Large intestine (tissue), 3 donors: ENCODE measurements around the gene SORCS2. TPM values are rescaled to one million over a fixed set of nuclear protein-coding genes. Genes with fewer than 3 reads are reported as not detected.

ENCODE experiments used
- DNase-seq, 2 donors: peaks; one replicate each; pipeline versions ENCODE4 v3.0.0 to v3.0.0-alpha.2; 2013
- H3K27ac ChIP-seq: one replicate; pipeline ENCODE4 v1.5.1; 2013; ENCODE audit warnings: low read length
- H3K27me3 ChIP-seq: 2 replicates; pipeline ENCODE4 v1.6.1; 2013; ENCODE audit warnings: low read length; ENCODE audit not compliant: control insufficient read depth, insufficient read depth
- H3K36me3 ChIP-seq: 2 replicates; pipeline ENCODE4 v1.6.1; 2013; ENCODE audit warnings: low read length; ENCODE audit not compliant: control insufficient read depth, insufficient read depth
- H3K4me1 ChIP-seq: one replicate; pipeline ENCODE4 v1.6.1; 2013; ENCODE audit warnings: low read length; ENCODE audit not compliant: control insufficient read depth, insufficient read depth
- H3K4me3 ChIP-seq: one replicate; pipeline ENCODE4 v1.5.1; 2013; ENCODE audit warnings: low read length
- H3K9me3 ChIP-seq: one replicate; pipeline ENCODE4 v1.6.1; 2013; ENCODE audit warnings: mild to moderate bottlenecking, low read depth, low read length, moderate library complexity; ENCODE audit not compliant: control insufficient read depth
- WGBS: methylation state at CpG from one replicate; pipeline ENCODE4 v1.1.5; 2013; ENCODE audit warnings: low lambda C conversion rate; ENCODE audit not compliant: insufficient coverage; 5-methylcytosine and 5-hydroxymethylcytosine counted together
- polyA plus RNA-seq: library from polyadenylated mRNA; unstranded; fragments of 120-200 nt; gene quantifications from one replicate; pipeline ENCODE4 v1.2.1, GENCODE V29; 2013

Gene SORCS2
- polyA plus RNA-seq, 1 donor, result 3.6 TPM

DNA sequence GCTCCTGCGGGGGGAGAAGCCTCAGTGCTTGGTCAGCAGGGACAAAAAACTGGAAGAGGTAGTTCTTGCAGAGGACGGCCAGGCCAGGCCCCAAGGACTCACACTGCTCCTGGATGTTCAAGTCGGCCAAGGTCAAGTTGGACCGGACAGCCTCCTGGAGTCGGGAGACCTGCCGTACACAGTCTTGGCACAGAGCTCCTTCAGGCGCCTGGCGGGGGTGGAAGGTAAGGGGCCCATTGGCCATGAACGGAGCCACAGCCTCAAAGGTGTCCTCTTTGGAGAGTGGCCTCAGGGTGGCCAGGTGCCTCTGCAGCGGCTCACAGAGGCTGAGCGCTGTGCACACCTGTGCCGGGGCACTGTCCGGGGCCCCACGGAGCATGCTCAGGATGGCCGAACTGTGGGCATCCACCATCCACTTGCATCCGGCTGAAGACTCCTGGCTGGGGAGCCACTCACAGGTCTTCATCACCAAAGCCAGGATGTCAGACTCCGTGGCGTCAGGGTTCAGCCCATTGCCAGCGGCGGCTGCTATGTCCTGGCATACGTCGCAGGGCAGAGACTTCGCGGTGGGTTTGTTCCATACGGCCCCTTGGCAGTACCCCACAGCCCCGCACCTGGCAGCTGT is 241.9 kb downstream of the SORCS2 start:
- no peak overlapping the region for H3K4me3 ChIP-seq
- DNase-seq, result no peak
- WGBS, result no CpG with 5 or more reads among the region's 26 CpGs
- peaks cover under 1% of the 10 kb centered on the region for H3K9me3 ChIP-seq
- H3K27ac ChIP-seq, result peak overlapping the region; percentile 86
- H3K36me3 ChIP-seq, result no peaks in the 10 kb centered on the region
- H3K27me3 ChIP-seq, result no peaks in the 10 kb centered on the region
- peaks cover 36% of the 10 kb centered on the region for H3K4me1 ChIP-seq

- DNase-seq, result peak; percentile 89 to 95
- Histone ChIP-seq H3K36me3 (no peaks in the 10 kb centered on the region), H3K4me3 (no peak within 1 kb of the TSS), H3K27me3 (no peaks in the 10 kb centered on the region), H3K27ac (peak within 1 kb of the TSS; percentile 86), H3K9me3 (peaks cover 3% of the 10 kb centered on the region), H3K4me1 (peaks cover 36% of the 10 kb centered on the region)
- WGBS, result no CpG with 5 or more reads among the region's 7 CpGs
These were observed 242.4 kb downstream of the SORCS2 start, which contains the start of gene PSAPL1 for GRCh38 chr4:7434766-7435150. TSS of gene PSAPL1 (minus strand) at chr4:7434930. CDS start at chr4:7434879, 51 bp downstream.

DNA sequence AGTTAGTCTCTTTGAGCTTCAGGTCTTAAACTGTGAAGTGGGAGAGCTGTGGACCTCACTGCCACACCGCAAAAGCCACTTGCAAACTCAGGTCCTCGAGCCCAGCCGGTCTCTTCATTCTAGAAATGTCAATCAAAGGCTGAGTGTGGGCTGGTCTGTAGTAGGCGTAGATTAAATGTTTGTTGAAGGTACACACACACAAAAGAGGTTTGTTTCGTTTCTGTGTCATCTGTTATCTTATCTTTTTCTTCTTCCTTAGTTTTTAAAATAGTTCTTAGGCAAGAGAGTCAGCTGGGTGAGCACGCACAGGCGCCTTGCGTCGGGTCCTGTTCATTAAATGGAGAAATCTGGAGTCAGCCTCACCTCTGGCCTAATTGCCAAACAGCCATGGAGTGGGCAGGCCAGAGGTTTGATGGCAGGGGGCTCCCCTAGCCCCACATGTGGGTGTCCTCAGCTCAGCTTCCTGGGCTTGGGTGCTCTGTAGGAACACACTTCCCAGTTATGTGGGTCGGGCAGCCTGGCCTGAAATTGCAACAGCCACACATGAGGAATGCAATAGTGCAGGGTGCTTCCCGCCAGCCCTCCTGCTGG is 243.2 kb downstream of the SORCS2 start:
- Histone ChIP-seq H3K27me3 (no peaks in the 10 kb centered on the region), H3K4me3 (no peak overlapping the region), H3K36me3 (no peaks in the 10 kb centered on the region), H3K4me1 (peaks cover 36% of the 10 kb centered on the region), H3K9me3 (peaks cover 3% of the 10 kb centered on the region), H3K27ac (peak overlapping the region; percentile 86)
- no CpG with 5 or more reads among the region's 11 CpGs for WGBS
- peak; percentile 67 to 91 for DNase-seq

DNA sequence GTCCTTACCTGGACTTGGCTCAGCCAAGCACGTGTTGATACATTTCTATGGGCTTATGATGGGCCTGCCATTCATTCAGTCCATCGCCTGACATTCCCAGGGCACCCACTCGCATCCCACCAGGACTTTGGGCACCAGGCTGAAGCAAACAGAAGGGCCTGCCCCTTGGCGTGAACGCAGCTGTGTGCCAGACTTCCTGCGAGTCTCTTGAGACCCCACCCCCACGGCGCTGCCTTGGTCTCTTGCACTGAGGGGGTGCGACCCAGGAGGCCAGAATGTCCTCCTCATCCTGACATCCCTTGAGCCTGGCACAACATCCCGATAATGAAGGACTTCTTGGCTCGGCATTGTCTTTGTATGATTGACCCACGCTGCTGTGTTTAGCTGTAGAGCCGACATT is 243.9 kb downstream of the SORCS2 start:
- H3K36me3 ChIP-seq, result no peaks in the 10 kb centered on the region
- H3K27ac ChIP-seq, result peak overlapping the region; percentile 86

DNA sequence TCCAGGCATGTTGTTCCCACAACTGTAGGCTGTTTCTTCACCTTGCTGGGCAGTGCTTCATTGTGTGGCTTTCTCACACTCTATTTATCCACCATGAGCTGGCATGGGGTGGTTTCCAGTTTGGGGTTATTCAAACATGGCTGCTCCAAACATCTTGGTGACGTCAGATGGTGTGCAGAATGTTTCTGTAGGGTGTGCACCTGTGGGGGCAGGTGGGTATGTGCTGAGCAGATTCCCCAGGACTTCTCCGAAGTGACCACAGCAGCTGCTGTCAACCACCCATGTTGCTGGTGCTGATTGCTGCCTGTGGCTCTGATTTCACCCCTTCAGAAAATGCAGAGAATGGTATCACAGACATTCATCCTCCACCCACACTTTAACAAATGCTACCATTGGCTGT is 247.4 kb downstream of the SORCS2 start:
- WGBS, result no CpG with 5 or more reads among the region's 2 CpGs
- Histone ChIP-seq H3K36me3 (no peaks in the 10 kb centered on the region), H3K4me1 (peaks cover 30% of the 10 kb centered on the region), H3K4me3 (no peak overlapping the region), H3K27ac (no peak overlapping the region), H3K27me3 (no peaks in the 10 kb centered on the region), H3K9me3 (peaks cover 3% of the 10 kb centered on the region)
- no peak for DNase-seq

More for the DNA sequence above, 243.9 kb downstream of the SORCS2 start:
- no CpG with 5 or more reads among the region's 13 CpGs for WGBS
- Histone ChIP-seq H3K4me1 (peaks cover 36% of the 10 kb centered on the region), H3K4me3 (no peak overlapping the region), H3K9me3 (peaks cover 3% of the 10 kb centered on the region), H3K27me3 (no peaks in the 10 kb centered on the region)
- DNase-seq, result no peak

DNA sequence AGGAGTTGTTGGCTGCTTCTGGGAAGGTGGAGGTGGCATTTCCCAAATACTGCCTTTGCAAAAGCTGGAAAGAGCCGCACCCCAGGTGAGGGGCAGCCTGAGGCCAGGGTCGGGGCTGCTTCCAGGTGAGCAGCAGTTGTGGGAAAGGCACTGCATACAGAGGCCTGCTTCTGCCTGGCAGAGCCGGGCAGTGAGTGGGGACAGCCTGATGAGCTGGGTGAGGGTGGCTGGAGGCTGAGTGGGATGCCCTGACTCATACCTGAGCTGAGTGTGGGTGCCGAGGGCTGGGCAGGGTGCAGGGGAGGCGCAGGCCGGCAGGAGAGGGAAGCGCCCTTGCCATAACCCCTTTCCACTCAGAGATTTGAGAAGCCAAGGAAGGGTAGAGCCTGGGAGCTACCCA is 248.9 kb downstream of the SORCS2 start:
- Histone ChIP-seq H3K36me3 (no peaks in the 10 kb centered on the region), H3K27me3 (no peaks in the 10 kb centered on the region), H3K9me3 (peaks cover 3% of the 10 kb centered on the region), H3K4me1 (peaks cover 16% of the 10 kb centered on the region), H3K4me3 (no peak overlapping the region), H3K27ac (no peak overlapping the region)
- DNase-seq, result no peak
- no CpG with 5 or more reads among the region's 7 CpGs for WGBS

GRCh38 chr4:7442574-7443162 is 250.3 kb downstream of the SORCS2 start:
- Histone ChIP-seq H3K36me3 (no peaks in the 10 kb centered on the region), H3K27ac (no peak overlapping the region), H3K27me3 (peaks cover 3% of the 10 kb centered on the region), H3K4me1 (peaks cover 2% of the 10 kb centered on the region), H3K9me3 (peaks cover 3% of the 10 kb centered on the region), H3K4me3 (no peak overlapping the region)
- no CpG with 5 or more reads among the region's 15 CpGs for WGBS
- DNase-seq, result no peak

- H3K4me1 ChIP-seq, result no peaks in the 10 kb centered on the region
- H3K4me3 ChIP-seq, result no peak overlapping the region
- H3K27me3 ChIP-seq, result peaks cover 3% of the 10 kb centered on the region
- WGBS, result no CpG with 5 or more reads among the region's 3 CpGs
- H3K9me3 ChIP-seq, result peaks cover 1% of the 10 kb centered on the region
- DNase-seq, result no peak
- H3K36me3 ChIP-seq, result no peaks in the 10 kb centered on the region
- H3K27ac ChIP-seq, result no peak overlapping the region
These were observed 252.0 kb downstream of the SORCS2 start for GRCh38 chr4:7444314-7444713.

- no peaks in the 10 kb centered on the region for H3K9me3 ChIP-seq
- peaks cover 3% of the 10 kb centered on the region for H3K27me3 ChIP-seq
- no peak overlapping the region for H3K4me3 ChIP-seq
- no peak for DNase-seq
- no peaks in the 10 kb centered on the region for H3K4me1 ChIP-seq
- H3K27ac ChIP-seq, result no peak overlapping the region
- no peaks in the 10 kb centered on the region for H3K36me3 ChIP-seq
- no CpG with 5 or more reads among the region's 12 CpGs for WGBS
These were observed 252.4 kb downstream of the SORCS2 start for GRCh38 chr4:7444731-7445130.

DNA sequence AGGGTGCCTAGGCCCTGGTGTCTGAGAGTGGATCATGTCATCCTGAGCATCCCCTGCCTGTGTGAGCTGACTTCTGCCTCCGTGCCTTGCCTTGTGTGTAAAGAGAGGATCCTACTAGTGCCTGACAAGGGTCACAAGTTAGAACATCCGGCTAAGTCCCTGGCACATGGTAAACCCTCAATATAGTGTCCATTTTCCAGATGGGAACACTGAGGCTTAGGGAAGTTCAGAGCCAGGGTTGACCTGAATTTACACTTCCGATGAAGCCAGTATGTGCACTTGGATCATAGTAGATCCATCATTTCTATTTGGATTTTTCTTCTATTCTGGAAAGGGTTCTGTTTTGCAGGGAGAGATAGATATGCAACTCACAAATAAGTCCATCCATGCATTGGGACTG is 254.9 kb downstream of the SORCS2 start:
- no peak overlapping the region for H3K4me3 ChIP-seq
- H3K27ac ChIP-seq, result no peak overlapping the region
- H3K4me1 ChIP-seq, result no peaks in the 10 kb centered on the region
- H3K36me3 ChIP-seq, result no peaks in the 10 kb centered on the region
- WGBS, result no CpG with 5 or more reads among the region's 3 CpGs
- H3K27me3 ChIP-seq, result peaks cover 3% of the 10 kb centered on the region
- H3K9me3 ChIP-seq, result no peaks in the 10 kb centered on the region
- DNase-seq, result no peak
